Esophagus muscularis mucosa (tissue), 4 donors: ENCODE data around the gene CEP97.

Source experiments
- CTCF ChIP-seq, 3 experiments: fragments of 200-600 bp in 2 of 3; fragments of 450-650 bp in 1 of 3; sonication (generic) in 2 of 3; IDR thresholded peaks; one replicate each; pipeline ENCODE4 v1.5.1; 2017 to 2019; ENCODE audit warnings: antibody characterized with exemption in 3 of 3, mild to moderate bottlenecking in 2 of 3, moderate library complexity in 1 of 3
- EP300 ChIP-seq: sonication (generic); formaldehyde crosslinking; IDR thresholded peaks from one replicate; pipeline ENCODE4 v1.6.1; 2017; ENCODE audit warnings: antibody characterized with exemption
- POLR2A ChIP-seq: fragments of 450-650 bp; IDR thresholded peaks from one replicate; pipeline ENCODE4 v1.6.1; 2017; ENCODE audit warnings: antibody characterized with exemption, moderate library complexity, mild to moderate bottlenecking, low read depth

DNA sequence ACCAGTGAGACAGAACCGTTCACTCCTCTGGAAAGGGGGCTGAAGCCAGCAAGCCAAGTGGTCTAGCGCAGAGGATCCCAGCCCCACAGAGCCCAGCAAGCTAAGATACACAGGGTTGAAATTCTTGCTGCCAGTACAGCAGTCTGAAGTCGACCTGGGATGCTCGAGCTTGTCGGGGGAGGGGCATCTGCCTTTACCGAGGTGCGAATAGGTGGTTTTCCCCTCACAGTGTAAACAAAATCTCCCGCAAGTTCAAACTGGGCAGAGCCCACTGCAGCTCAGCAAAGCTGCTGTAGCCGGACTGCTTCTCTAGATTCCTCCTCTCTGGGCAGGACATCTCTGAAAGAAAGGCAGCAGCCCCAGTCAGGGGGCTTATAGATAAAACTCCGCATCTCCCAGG, 11.4 kb downstream of the CEP97 start:
- TF ChIP-seq CTCF (IDR thresholded peaks at IDR 0.05) (no peak), POLR2A (no peak), EP300 (no peak)
